Testis (tissue), 2 donors: ENCODE data around the gene RNU5D-1.

Experiments
- CTCF ChIP-seq, 3 experiments: fragments of 450-650 bp in 2 of 3; fragments of 200-600 bp in 1 of 3; sonication (generic) in 1 of 3; IDR thresholded peaks; one replicate each; pipeline ENCODE4 v1.5.1; 2016 to 2019; ENCODE audit warnings: antibody characterized with exemption in 3 of 3, mild to moderate bottlenecking in 2 of 3, moderate library complexity in 1 of 3
- POLR2A ChIP-seq: fragments of 450-650 bp; IDR thresholded peaks from one replicate; pipeline ENCODE4 v1.6.1; 2017; ENCODE audit warnings: antibody characterized with exemption, mild to moderate bottlenecking, moderate library complexity

GRCh38 chr1:44743211-44743610, 12.2 kb upstream of the RNU5D-1 start:
- TF ChIP-seq CTCF (IDR thresholded peaks at IDR 0.05), result no peak
- TF ChIP-seq POLR2A, result no peak
